HepG2 (cell line): ENCODE data around the gene MICAL1. TPM values are rescaled to one million over a fixed set of nuclear protein-coding genes. Genes with fewer than 3 reads are reported as not detected.

Experiments
- HINFP ChIP-seq: sonication (generic); formaldehyde crosslinking; IDR thresholded peaks from 2 replicates; pipeline ENCODE4 v1.4.0; 2020; ENCODE audit warnings: low read depth, mild to moderate bottlenecking, missing genetic modification reagents
- KMT2B ChIP-seq: IDR thresholded peaks from 2 replicates; pipeline ENCODE4 v1.6.1; 2016; ENCODE audit warnings: missing genetic modification reagents, missing compliant biosample characterization
- MAZ ChIP-seq, 2 experiments: sonication (generic) in 1 of 2; formaldehyde crosslinking in 1 of 2; IDR thresholded peaks; 2 replicates each; pipeline versions ENCODE4 v1.5.0 to v1.6.1; 2012 to 2020; ENCODE audit warnings: low read depth in 2 of 2, mild to moderate bottlenecking in 2 of 2, borderline replicate concordance in 1 of 2, improper control_type of control experiment in 1 of 2, low read length in 1 of 2, missing genetic modification reagents in 1 of 2, moderate library complexity in 1 of 2
- MTF1 ChIP-seq: sonication (generic); formaldehyde crosslinking; IDR thresholded peaks from 2 replicates; pipeline ENCODE4 v1.5.0; 2020; ENCODE audit warnings: missing genetic modification reagents
- PRDM10 ChIP-seq: sonication (generic); formaldehyde crosslinking; IDR thresholded peaks from 2 replicates; pipeline ENCODE4 v1.4.0; 2020; ENCODE audit warnings: low read depth, missing genetic modification reagents
- RBFOX2 ChIP-seq: fragments of 200-400 bp; formaldehyde crosslinking; IDR thresholded peaks from 2 replicates; pipeline ENCODE4 v1.6.1; 2017; ENCODE audit warnings: low read depth, mild to moderate bottlenecking, low read length
- SMYD3 ChIP-seq: sonication (generic); formaldehyde crosslinking; IDR thresholded peaks from 2 replicates; pipeline ENCODE4 v1.8.1; 2023; ENCODE audit warnings: mild to moderate bottlenecking, missing genetic modification reagents
- SP5 ChIP-seq: IDR thresholded peaks from 2 replicates; pipeline ENCODE4 v1.6.1; 2016; ENCODE audit warnings: low read depth, borderline replicate concordance
- TBL1XR1 ChIP-seq: fragments of 150-350 bp; IDR thresholded peaks from 2 replicates; pipeline ENCODE4 v1.6.1; 2014; ENCODE audit warnings: borderline replicate concordance, low read length; ENCODE audit not compliant: partially characterized antibody
- TCF7L2 ChIP-seq: IDR thresholded peaks from 2 replicates; pipeline ENCODE4 v1.6.1; 2011; ENCODE audit warnings: mild to moderate bottlenecking, low read depth, low read length, moderate library complexity
- TFAP4 ChIP-seq: sonication (generic); IDR thresholded peaks from 2 replicates; pipeline ENCODE4 v1.6.1; 2016; ENCODE audit warnings: low read depth, borderline replicate concordance
- ZFP82 ChIP-seq: sonication (generic); formaldehyde crosslinking; IDR thresholded peaks from 2 replicates; pipeline ENCODE4 v1.5.1; 2020; ENCODE audit warnings: mild to moderate bottlenecking, missing genetic modification reagents, borderline replicate concordance
- ZNF234 ChIP-seq: sonication (generic); formaldehyde crosslinking; conservative IDR thresholded peaks from 2 replicates; pipeline ENCODE4 v1.5.1; 2020; ENCODE audit warnings: mild to moderate bottlenecking, missing genetic modification reagents
- ZNF589 ChIP-seq: sonication (generic); formaldehyde crosslinking; conservative IDR thresholded peaks from 2 replicates; pipeline ENCODE4 v1.8.0; 2022; ENCODE audit warnings: mild to moderate bottlenecking, moderate library complexity, missing genetic modification reagents
- ZNF660 ChIP-seq: sonication (generic); formaldehyde crosslinking; IDR thresholded peaks from 2 replicates; pipeline ENCODE4 v1.5.1; 2020; ENCODE audit warnings: mild to moderate bottlenecking, low read depth, missing genetic modification reagents, borderline replicate concordance
- ZNF749 ChIP-seq: sonication (generic); formaldehyde crosslinking; IDR thresholded peaks from 2 replicates; pipeline ENCODE4 v1.8.0; 2022; ENCODE audit warnings: mild to moderate bottlenecking, missing genetic modification reagents, moderate library complexity, borderline replicate concordance
- ZNF766 ChIP-seq: sonication (generic); formaldehyde crosslinking; IDR thresholded peaks from 2 replicates; pipeline ENCODE4 v1.5.0; 2020; ENCODE audit warnings: missing genetic modification reagents, borderline replicate concordance
- ZNF784 ChIP-seq: sonication (generic); formaldehyde crosslinking; IDR thresholded peaks from 2 replicates; pipeline ENCODE4 v1.5.1; 2020; ENCODE audit warnings: missing genetic modification reagents, mild to moderate bottlenecking, borderline replicate concordance
- ZNF790 ChIP-seq: sonication (generic); formaldehyde crosslinking; IDR thresholded peaks from 2 replicates; pipeline ENCODE4 v1.8.0; 2022; ENCODE audit warnings: missing genetic modification reagents, mild to moderate bottlenecking, borderline replicate concordance
- ZSCAN22 ChIP-seq: sonication (generic); formaldehyde crosslinking; IDR thresholded peaks from 2 replicates; pipeline ENCODE4 v1.4.0; 2020; ENCODE audit warnings: mild to moderate bottlenecking, missing genetic modification reagents
- polyA plus RNA-seq, 8 experiments: library from polyadenylated mRNA; depleted of rRNA in 3 of 8; stranded (reverse) in 7 of 8; unstranded in 1 of 8; fragments of >200 nt; fragmentation: Illumina TruSeq in 4 of 8; extraction: Trizol in 4 of 8; gene quantifications; 2 replicates each; pipeline versions ENCODE4 v1.2.1 to v1.2.3, GENCODE V29; 2011 to 2016; ENCODE audit warnings: low read depth in 4 of 8, missing spikeins in 1 of 8, mixed read lengths in 1 of 8; ENCODE audit not compliant: insufficient read depth in 1 of 8
- total RNA-seq, 5 experiments: library from RNA; depleted of rRNA; stranded (reverse); fragments of >200 nt; fragmentation: Illumina TruSeq; extraction: Trizol; gene quantifications; 2 replicates each; pipeline ENCODE4 v1.2.3, GENCODE V29; 2016; ENCODE audit warnings: low read depth in 1 of 5

MICAL1 gene
- total and polyA plus RNA-seq, 2 of the 13 experiments (the other 11 are each of a cell fraction or from before 2014, with no cell fraction given), result 6.9 to 39.0 TPM

DNA sequence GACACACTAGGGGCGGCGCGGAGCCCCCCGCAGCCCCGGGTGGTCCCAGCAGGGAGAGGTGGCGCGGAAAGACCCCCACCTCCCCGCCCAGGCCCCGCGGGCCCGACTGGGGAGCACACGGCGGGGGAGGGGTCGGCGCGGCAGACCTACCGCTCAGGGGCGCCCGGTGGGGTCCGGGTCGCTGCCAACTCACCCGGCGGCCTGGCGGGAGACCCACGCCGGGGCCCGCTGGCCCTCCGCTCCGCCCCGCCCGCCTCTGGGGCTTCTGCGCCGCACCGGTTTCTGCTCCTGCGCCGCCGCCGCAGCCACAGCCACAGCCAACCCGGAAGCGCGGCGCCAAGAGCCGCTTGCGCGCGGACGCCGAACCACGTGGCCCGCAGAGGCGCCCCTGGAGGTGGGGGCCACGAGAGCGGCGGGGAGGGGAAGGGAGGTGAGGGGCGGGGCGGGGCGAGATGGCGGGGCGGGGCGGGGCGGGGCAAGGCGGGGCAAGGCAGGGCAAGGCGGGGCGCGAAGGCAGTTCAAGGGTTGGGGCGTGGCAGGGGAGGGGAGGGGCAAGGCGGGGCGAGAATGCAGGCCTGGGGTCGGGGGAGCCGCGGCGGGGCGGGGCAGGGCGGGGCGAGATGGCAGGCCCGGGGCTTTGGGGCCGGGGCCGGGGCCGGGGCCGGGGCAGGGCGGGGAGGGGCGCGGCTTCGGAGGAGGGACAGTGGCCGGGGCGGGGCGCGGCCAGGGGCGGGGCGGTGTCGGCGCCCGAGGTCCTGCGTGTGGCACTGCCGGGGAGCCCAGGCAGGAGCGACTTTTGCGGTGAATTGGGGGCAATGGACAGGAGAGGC is 27.5 kb upstream of the MICAL1 start, which contains the start of gene ZBTB24 (continued):
- 0 out of 2 replicates have a peak, but pooled peaks have one; percentile 26 for TF ChIP-seq HINFP
- no peak for TF ChIP-seq TCF7L2
- TF ChIP-seq ZNF749, result peak; percentile 73; the same call in 1 of the 2 replicates
- no peak for TF ChIP-seq ZSCAN22 (CRISPR knock-in tag)
- TF ChIP-seq ZNF766 (CRISPR knock-in tag), result no peak
- no peak for TF ChIP-seq SMYD3
- TF ChIP-seq MTF1 (CRISPR knock-in tag), result no peak
- peak; percentile 84; the same call in 1 of the 2 replicates for TF ChIP-seq MAZ (IDR thresholded peaks at IDR 0.05; ENCODE audit: borderline replicate concordance, low read depth, low read length)
- peak; percentile 91 for TF ChIP-seq MAZ (CRISPR knock-in tag; IDR thresholded peaks at IDR 0.05; ENCODE audit: low read depth)
- no peak for TF ChIP-seq TBL1XR1
- TF ChIP-seq ZNF589 (CRISPR knock-in tag), result no peak
- no peak for TF ChIP-seq ZNF660 (CRISPR knock-in tag)
- TF ChIP-seq ZNF790 (CRISPR knock-in tag), result peak; percentile 70; the same call in 1 of the 2 replicates
- no peak for TF ChIP-seq SP5 (CRISPR knock-in tag)
- no peak for TF ChIP-seq ZFP82 (CRISPR knock-in tag)
- no peak for TF ChIP-seq ZNF234 (CRISPR knock-in tag)
- peak; percentile 82; the same call in 1 of the 2 replicates for TF ChIP-seq ZNF784 (CRISPR knock-in tag)
- peak; percentile 85 for TF ChIP-seq RBFOX2
- TF ChIP-seq KMT2B, result peak; percentile 50; the same call in 1 of the 2 replicates
- TF ChIP-seq PRDM10 (CRISPR knock-in tag), result no peak
- no peak for TF ChIP-seq TFAP4
